Omental fat pad (tissue), 4 donors: ENCODE data around the gene C1orf159. TPM values are rescaled to one million over a fixed set of nuclear protein-coding genes. Genes with fewer than 3 reads are reported as not detected.

ENCODE experiments used
- ATAC-seq: fragments of 150-250 bp; one replicate; pipeline ENCODE4 v1.9.1; 2016; ENCODE audit warnings: mild to moderate bottlenecking, moderate library complexity; ENCODE audit not compliant: low FRiP score
- DNase-seq: peaks from one replicate; pipeline ENCODE4 v3.0.0-alpha.2; 2019; ENCODE audit warnings: low spot score
- total RNA-seq, 4 donors: library from RNA; depleted of rRNA; stranded (reverse); fragments of >200 nt; gene quantifications; one replicate each; pipeline ENCODE4 v1.1.0, GENCODE V29; 2016
- TF ChIP-seq, protein P1 (sequence below), 3 donors: fragments of 450-650 bp; IDR thresholded peaks; one replicate each; pipeline ENCODE4 v1.5.1; 2016 to 2017; ENCODE audit warnings: antibody characterized with exemption in 3 of 3, mild to moderate bottlenecking in 3 of 3, moderate library complexity in 2 of 3

Gene C1orf159
- total RNA-seq, 4 donors from 2014 or later: 5.6 to 12.0 (median 9.5) TPM

GRCh38 chr1:1089731-1090423 is 26.0 kb downstream of the C1orf159 start:
- DNase-seq (no peak), ATAC-seq (no peak)
- TF ChIP-seq, protein P1, sequence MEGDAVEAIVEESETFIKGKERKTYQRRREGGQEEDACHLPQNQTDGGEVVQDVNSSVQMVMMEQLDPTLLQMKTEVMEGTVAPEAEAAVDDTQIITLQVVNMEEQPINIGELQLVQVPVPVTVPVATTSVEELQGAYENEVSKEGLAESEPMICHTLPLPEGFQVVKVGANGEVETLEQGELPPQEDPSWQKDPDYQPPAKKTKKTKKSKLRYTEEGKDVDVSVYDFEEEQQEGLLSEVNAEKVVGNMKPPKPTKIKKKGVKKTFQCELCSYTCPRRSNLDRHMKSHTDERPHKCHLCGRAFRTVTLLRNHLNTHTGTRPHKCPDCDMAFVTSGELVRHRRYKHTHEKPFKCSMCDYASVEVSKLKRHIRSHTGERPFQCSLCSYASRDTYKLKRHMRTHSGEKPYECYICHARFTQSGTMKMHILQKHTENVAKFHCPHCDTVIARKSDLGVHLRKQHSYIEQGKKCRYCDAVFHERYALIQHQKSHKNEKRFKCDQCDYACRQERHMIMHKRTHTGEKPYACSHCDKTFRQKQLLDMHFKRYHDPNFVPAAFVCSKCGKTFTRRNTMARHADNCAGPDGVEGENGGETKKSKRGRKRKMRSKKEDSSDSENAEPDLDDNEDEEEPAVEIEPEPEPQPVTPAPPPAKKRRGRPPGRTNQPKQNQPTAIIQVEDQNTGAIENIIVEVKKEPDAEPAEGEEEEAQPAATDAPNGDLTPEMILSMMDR (IDR thresholded peaks at IDR 0.05): no peak

DNA sequence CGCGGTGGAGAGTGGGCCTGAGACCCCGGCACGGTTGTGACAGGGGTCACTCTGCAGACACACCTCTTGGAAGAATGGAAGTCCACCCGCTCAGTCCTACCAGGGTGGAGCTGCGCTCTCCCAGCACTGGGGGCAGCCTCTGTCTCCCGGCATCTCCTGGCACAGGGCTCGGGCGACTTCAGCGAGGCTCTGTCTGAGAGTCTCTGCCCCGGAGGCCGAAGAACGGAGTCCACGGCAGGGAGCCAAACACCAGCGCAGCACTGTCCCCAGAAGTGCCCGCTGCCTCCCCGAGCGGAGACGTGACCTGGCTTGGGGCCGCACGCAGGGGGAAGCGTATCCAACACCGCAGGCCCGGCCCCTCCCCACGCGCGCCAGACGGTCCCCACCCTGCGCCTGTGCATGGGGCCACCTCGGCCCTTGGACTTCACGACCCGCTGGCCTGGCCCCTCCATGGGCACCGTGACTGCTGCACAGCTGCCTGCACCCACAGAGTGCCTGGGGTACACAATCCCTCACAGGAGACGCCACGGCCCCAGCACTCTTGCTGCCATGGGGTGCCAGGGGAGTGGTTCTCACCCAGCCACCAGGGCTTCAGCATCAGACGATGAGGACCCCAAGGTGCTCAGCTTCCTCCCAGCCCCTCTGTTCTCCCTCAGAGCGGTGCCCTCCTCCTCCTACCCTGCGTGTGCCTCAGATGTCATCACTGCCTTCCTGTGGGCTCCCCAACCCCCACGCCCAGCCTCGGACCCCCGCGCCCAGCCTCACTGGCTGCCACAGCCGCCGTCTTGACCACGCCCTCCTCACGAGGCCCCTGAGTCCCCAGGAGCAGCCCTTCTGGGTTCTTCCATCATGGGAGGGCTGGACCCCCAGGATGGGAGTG is 26.8 kb downstream of the C1orf159 start:
- TF ChIP-seq, protein P1 (IDR thresholded peaks at IDR 0.05): no peak
- no peak for DNase-seq

GRCh38 chr1:1088029-1088800 is 27.7 kb downstream of the C1orf159 start:
- ATAC-seq (no peak), DNase-seq (no peak)
- TF ChIP-seq, protein P1 (IDR thresholded peaks at IDR 0.05): no peak

More for the DNA sequence above, 26.8 kb downstream of the C1orf159 start:
- no peak for ATAC-seq

DNA sequence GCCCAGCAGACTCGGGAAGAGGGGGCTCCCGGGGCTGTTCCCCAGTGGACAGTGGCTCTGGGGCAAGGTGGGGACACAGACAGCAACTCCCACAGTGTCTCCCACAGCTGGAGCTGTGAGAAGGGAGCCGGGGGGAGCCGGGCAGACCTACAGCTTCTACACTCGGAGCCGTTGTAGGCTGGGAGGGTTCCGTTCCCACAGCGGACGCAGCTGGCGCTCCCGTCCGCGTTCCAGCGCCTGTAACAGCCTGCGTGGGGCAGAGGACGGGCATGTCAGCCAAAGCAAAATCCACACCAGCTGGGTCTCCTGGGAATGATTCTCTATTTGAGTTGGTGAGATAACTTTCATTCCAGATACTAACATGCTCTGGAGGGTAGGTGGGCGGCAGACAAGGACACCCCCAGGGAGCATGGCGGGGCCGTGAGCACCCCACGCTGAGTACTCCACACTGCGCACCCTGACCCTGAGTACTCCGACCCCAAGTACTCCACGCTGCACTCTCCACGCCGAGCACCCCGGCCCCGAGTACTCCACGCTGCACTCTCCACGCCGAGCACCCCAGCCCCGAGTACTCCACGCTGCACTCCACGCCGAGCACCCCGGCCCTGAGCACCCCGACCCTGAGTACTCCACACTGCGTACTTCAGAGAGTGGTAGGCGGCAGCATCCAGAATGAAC is 28.4 kb downstream of the C1orf159 start:
- TF ChIP-seq, protein P1 (IDR thresholded peaks at IDR 0.05): no peak
- no peak for DNase-seq
- ATAC-seq: no peak

- DNase-seq: no peak
- TF ChIP-seq, protein P1 (IDR thresholded peaks at IDR 0.05): no peak
- no peak for ATAC-seq
These were observed 29.0 kb downstream of the C1orf159 start for GRCh38 chr1:1086911-1087341.
